Inflammatory macrophage treated with lipopolysaccharide for 1 hour (primary cell): ENCODE data around the gene NELFB.

Source experiments
- DNase-seq, 2 donors: peaks; one replicate each; pipeline ENCODE4 v3.0.0-alpha.2; 2020 to 2022

NELFB gene

DNA sequence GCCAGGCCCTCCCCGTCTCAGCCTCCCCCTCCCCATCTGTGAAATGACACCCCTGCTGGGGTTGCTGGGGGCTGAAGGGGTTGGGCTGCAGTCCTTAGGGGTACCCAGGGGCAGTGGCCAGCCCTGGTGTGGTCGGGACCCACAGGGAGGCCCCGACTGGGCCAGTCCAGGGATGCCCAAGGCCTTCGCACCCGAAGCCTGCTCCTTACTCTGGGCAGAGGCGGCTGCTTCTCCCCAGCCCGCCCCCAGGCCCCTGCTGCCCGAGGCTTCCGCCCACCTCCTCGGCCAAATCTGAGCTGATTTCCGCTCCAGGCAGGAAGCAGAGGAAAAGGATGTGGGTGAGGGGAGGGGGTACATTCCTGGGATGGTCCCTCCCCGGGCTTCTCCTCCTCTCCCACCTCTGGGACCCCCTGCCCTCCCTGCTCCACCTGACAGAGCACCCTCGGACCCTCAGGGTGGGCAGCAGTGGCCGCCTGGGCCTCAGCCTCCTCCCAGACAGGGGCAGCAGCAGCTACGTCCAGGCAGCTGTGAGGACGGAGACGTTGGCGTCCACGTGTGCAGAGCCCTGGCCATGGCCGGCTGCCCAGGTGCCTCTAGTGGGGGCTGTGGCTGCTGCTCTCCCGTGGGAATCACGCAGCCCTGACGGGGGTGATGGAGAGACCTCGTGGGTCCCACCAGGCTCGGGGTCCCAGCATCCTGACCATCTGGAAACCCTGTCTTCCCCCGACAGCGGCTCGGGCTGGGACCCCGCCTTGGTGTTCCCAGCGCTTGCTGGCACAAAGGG, 51.1 kb downstream of the NELFB start:
- DNase-seq, result no peak

DNA sequence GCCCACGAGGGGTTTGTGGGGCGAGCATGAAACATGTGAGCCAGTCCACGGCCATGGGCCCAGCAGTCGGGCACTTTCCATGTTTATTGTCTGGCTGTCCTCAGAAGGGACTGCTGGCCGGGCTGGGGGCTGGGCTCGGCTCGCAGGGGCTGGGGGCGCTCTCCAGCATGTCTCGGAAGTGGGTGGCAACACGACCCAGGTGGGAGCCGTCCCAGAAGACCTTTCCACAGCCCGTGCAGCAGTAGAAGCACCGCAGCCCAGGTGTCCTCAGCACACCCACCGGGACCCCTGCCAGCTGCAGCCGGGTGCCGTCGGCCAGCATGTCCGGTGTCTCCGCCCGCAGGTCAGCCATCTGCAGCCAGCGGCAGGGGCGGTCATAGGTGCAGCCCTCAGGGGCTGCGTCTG, 51.7 kb downstream of the NELFB start:
- DNase-seq, result no peak

GRCh38 chr9:137307255-137308056, 52.3 kb downstream of the NELFB start:
- DNase-seq, result peak in 1 of 2 donors; percentile 32

GRCh38 chr9:137308057-137308619, 53.0 kb downstream of the NELFB start:
- DNase-seq, result no peak

GRCh38 chr9:137309368-137310188, 54.5 kb downstream of the NELFB start:
- no peak for DNase-seq

DNA sequence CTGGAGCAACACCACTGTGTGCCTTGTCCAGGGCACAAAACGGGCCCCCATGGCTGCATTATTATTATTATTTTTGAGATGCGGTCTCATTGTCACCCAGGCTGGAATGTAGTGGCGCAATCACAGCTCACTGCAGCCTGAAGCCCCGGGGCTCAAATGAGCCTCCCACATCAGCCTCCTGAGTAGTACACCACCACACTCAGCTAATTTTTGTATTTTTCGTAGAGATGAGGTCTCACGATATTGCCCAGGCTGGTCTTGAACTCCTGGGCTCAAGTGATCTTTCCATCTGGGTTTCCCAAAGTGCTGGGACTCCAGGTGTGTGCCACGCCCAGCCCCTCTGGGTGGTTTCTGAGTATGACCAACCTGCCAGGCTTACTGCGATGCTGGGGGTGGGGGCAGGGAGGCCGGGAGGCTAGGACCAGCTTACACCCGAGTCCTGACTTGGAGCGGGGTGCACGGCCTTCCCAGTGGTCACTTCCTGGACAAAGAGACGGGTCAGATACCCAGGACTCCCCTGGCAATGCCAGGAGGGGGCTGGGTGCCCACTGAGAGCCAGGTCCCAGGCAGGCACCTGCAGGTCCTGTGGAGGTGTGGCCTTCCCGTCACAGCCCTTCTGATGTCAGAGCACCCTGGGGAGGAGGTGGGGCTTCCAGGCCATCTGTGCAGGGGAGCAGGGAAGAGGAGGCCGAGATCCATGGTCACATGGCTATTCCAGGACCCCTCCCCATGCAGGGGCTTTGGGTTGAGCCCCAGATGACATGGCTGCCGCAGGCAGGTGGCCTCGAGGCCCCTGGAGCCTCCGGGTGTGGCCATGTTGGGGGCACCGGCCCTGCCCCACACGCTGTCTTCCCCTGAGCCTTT, 55.3 kb downstream of the NELFB start:
- no peak for DNase-seq

- DNase-seq, result no peak
Measured at GRCh38 chr9:137311171-137311985, 56.3 kb downstream of the NELFB start.

GRCh38 chr9:137311986-137312851, 57.1 kb downstream of the NELFB start:
- DNase-seq, result no peak

DNA sequence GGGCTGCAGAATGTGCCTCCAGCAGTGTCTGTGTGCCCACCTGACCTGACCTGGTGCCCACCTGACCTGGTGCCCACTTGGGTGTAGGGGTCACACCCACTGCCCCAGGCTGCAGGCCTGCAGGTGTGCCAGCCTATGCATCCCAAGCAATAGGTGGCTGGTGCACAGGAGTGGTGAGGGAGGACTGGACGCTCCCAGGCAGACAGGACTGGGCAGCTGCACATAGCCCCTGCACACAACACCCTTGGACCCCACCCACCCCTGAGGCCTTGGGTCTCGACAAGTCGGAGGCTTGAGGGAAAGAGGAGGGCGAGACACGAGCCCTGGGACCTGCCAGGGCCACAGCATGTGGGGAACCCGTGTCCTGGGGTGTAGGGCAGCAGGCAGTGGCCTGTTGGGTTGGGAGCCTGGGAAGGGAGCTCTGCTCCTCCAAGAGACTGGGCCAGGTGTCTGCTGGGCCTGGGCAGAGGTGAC, 57.8 kb downstream of the NELFB start:
- no peak for DNase-seq

- no peak for DNase-seq
Measured at GRCh38 chr9:137313326-137313936, 58.3 kb downstream of the NELFB start.

GRCh38 chr9:137313956-137314560, 58.9 kb downstream of the NELFB start:
- DNase-seq, result no peak

DNA sequence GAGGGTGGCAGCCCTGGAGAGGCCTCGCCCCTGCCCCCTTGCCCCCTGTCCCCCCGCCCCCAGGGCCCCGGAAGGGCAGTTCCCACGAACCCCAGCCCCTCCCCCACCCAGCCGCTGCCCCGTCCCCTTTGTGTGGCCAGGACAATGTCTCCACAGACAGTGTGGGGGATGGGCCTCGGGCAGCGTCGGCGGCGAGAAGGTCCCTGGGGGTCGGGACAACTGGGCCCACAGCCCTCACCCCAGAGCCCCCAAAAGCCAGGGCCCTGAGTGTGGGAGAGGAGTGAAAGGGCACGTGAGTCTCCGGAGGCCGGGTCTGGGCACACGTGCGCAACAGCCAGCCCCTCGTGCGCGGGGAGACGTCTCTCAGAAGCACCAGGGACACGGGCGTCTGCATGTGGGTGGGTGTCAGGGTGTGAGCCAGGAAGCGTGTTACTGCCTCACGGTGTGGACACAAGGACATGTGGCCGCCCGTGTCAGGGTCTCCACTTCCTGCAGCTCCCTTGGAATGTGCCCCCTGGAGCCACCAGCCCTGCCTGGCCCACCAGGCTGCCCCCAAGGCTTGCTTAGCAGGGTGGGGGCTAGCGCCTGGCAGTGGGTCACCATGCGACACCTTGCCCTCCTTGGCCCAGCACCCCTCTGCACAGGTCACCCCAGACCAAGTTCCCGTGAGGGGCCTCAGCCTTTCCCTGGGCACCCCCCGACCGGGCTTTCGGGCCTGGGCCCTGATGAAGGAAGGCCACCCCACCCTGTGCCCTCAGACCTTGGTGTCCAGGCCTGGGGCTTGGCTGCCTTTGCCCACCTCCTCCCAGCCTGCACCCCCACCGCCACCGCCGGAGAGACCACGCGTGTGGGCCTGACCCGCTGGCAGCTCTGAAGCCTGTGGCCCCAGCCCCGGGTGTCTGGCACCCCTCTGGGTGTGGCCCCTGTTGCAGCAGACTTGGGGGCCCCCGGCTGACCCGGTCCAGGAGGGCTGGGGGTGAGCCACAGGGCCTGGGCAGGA, 59.7 kb downstream of the NELFB start:
- DNase-seq, result no peak

- no peak for DNase-seq
Measured at GRCh38 chr9:137315581-137316011, 60.5 kb downstream of the NELFB start.

DNA sequence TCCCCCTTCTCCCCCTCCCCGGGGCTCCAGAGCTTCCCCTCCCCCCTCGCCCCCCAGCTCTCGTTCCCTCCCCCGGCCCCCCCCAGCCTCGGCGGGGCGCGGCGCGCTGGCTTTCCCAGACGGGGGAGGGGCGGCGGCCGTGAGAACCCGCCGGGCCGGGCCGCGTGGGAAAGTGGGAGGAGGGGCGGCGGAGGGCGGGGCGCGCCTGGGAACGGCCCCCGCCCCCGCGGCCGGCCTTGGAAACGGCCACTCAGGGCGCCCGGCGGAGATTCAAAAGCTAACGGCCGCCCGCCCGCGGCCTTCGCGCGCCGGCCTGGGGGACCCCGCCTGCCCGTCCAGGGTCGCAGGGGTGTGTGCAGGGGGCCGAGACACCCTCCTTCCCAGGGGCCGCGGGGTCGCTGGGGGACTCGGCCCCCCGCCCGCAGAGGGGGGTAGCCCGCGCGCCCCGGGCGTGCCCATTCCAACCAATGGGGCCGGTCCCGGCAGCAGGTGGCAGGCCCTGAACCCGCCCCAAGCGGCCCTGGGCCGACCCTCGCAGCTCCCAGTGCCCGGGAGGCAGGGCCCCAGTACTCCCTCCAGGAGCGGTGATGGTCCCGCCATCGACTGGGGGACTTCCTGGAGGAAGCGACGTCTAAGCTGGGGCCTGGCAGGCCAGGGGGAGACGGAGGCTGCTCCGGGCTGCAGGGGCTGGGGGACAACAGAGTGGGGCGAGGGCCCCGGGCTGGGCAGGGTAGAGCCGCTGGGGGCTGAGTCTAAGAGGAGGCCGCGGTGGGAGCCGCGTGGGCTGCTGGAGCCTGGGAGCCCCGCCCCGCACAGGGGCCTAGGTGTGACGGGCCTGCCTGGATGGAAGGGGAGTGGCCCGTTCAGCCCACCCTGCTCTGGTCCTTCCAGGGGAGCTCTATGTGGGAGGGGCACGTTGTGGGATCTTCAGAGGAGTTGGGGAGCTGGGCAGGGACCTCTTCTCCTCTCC, 61.2 kb downstream of the NELFB start:
- peak in 1 of 2 donors; percentile 31 for DNase-seq

DNA sequence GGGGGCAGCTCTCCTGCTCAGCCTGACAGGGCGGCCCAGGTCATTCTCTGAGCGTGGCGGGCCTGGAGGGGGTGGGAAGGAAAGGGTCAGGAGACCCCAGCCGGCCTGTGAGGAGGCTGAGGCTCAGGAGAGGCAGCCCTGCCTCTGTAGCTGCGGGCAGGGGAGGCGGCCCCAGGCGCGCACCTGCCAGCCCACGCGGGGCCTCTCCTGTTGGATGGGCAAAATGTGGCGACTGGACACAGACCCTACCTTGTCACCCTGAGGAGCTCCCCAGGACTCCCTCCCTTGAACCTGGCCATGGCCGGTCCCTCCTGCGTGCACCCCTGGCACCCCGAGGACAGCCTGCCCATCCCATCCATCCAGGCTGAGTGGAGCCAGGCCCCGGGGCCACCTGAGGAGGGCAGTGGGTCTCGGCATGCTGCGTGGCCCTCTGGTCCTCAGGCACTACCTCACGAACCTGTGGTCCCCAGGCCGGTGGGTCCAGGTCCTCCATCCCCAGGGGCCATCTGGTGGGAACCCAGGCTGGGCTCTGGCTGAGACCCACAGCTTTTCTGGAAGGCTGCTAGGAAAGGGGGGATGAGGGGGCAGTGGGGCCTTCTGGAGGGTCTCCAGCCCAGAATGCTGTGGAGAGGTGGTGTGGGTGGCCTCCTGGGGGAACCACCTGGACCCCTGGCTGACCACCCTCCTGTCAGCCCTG, 62.0 kb downstream of the NELFB start:
- no peak for DNase-seq
